Thoracic aorta (tissue), 2 donors: ENCODE data around the gene CMTM2. TPM values are rescaled to one million over a fixed set of nuclear protein-coding genes. Genes with fewer than 3 reads are reported as not detected.

Experiments used
- ATAC-seq: fragments of 150-250 bp; one replicate; pipeline ENCODE4 v1.8.0; 2017; ENCODE audit warnings: low read depth; ENCODE audit not compliant: insufficient number of reproducible peaks, low FRiP score
- DNase-seq: peaks from one replicate; pipeline ENCODE4 v3.0.0-alpha.2; 2020; ENCODE audit warnings: low spot score
- H3K27ac ChIP-seq, 2 donors: fragments of 200-600 bp; sonication (generic); 1 replicate in 1 of 2; 2 replicates in 1 of 2; pipeline ENCODE4 v1.5.1; 2016; ENCODE audit warnings: mild to moderate bottlenecking in 2 of 2, moderate library complexity in 2 of 2
- H3K27me3 ChIP-seq: fragments of 200-600 bp; sonication (generic); replicated peaks from 2 replicates; pipeline ENCODE4 v1.6.0; 2016; ENCODE audit warnings: mild to moderate bottlenecking; ENCODE audit not compliant: insufficient read depth
- H3K36me3 ChIP-seq: fragments of 200-600 bp; sonication (generic); one replicate; pipeline ENCODE4 v1.5.1; 2016
- H3K4me1 ChIP-seq, 2 donors: fragments of 200-600 bp; sonication (generic); 1 replicate in 1 of 2; 2 replicates in 1 of 2; pipeline versions ENCODE4 v1.5.1 to v1.6.0; 2016; ENCODE audit warnings: low read depth in 2 of 2, mild to moderate bottlenecking in 1 of 2; ENCODE audit not compliant: control insufficient read depth in 1 of 2
- H3K4me3 ChIP-seq: fragments of 200-600 bp; sonication (generic); 2 replicates; pipeline ENCODE4 v1.5.1; 2016; ENCODE audit warnings: mild to moderate bottlenecking
- H3K9me3 ChIP-seq: fragments of 200-600 bp; sonication (generic); 2 replicates; pipeline ENCODE4 v1.5.1; 2016
- CTCF ChIP-seq: fragments of 200-600 bp; sonication (generic); IDR thresholded peaks from one replicate; pipeline ENCODE4 v1.5.1; 2019; ENCODE audit warnings: antibody characterized with exemption
- total RNA-seq, 2 donors: library from RNA; depleted of rRNA; stranded (reverse); fragments of >200 nt; gene quantifications; one replicate each; pipeline versions ENCODE4 v1.1.0 to v1.2.3, GENCODE V29; 2016

The CMTM2 gene
- total RNA-seq, 2 donors from 2014 or later = 1.7 TPM; not detected in 1

GRCh38 chr16:66598111-66598510 is 18.8 kb downstream of the CMTM2 start:
- DNase-seq = no peak

GRCh38 chr16:66599726-66600125 is 20.5 kb downstream of the CMTM2 start:
- Histone ChIP-seq H3K27me3 (no peaks in the 10 kb centered on the region), H3K4me1 (peaks cover 0 to 9% of the 10 kb centered on the region in 2 donors), H3K4me3 (no peak overlapping the region), H3K36me3 (no peaks in the 10 kb centered on the region), H3K9me3 (no peaks in the 10 kb centered on the region), H3K27ac (no peak overlapping the region)
- TF ChIP-seq CTCF = no peak
- no peak for DNase-seq
- no peak for ATAC-seq

More at GRCh38 chr16:66598111-66598510, 18.8 kb downstream of the CMTM2 start:
- no peaks in the 10 kb centered on the region for H3K36me3 ChIP-seq
- no peaks in the 10 kb centered on the region for H3K27me3 ChIP-seq
- no peak overlapping the region for H3K27ac ChIP-seq
- H3K4me3 ChIP-seq = no peak overlapping the region
- no peaks in the 10 kb centered on the region for H3K4me1 ChIP-seq
- H3K9me3 ChIP-seq = no peaks in the 10 kb centered on the region
- no peak for ATAC-seq
- TF ChIP-seq CTCF = no peak

GRCh38 chr16:66600477-66600876 is 21.2 kb downstream of the CMTM2 start:
- no peak for ATAC-seq
- H3K4me3 ChIP-seq = no peak overlapping the region
- peaks cover 0 to 10% of the 10 kb centered on the region in 2 donors for H3K4me1 ChIP-seq
- H3K36me3 ChIP-seq = no peaks in the 10 kb centered on the region
- no peaks in the 10 kb centered on the region for H3K9me3 ChIP-seq
- no peak overlapping the region for H3K27ac ChIP-seq
- no peak for TF ChIP-seq CTCF
- DNase-seq = no peak
- no peaks in the 10 kb centered on the region for H3K27me3 ChIP-seq

GRCh38 chr16:66601471-66601870 is 22.2 kb downstream of the CMTM2 start:
- no peak for ATAC-seq
- H3K36me3 ChIP-seq = no peaks in the 10 kb centered on the region
- no peak overlapping the region for H3K4me3 ChIP-seq
- no peak for DNase-seq
- H3K27me3 ChIP-seq = no peaks in the 10 kb centered on the region
- H3K27ac ChIP-seq = no peak overlapping the region
- TF ChIP-seq CTCF = no peak
- H3K9me3 ChIP-seq = no peaks in the 10 kb centered on the region
- H3K4me1 ChIP-seq = peaks cover 0 to 13% of the 10 kb centered on the region in 2 donors

GRCh38 chr16:66603537-66604375 is 24.5 kb downstream of the CMTM2 start:
- TF ChIP-seq CTCF = no peak
- no peak for ATAC-seq
- H3K4me1 ChIP-seq = peaks cover 6 to 21% of the 10 kb centered on the region in 2 donors
- no peaks in the 10 kb centered on the region for H3K9me3 ChIP-seq
- no peaks in the 10 kb centered on the region for H3K36me3 ChIP-seq
- peak overlapping the region; percentile 90 for H3K4me3 ChIP-seq
- no peaks in the 10 kb centered on the region for H3K27me3 ChIP-seq
- DNase-seq = no peak
- H3K27ac ChIP-seq = peak overlapping the region in 1 of 2 donors; percentile 11
